NCI-H1092 (cell line): ENCODE data around the gene OR2V1.
"Not testable (repeated sequence)": the region's sequence is repeated elsewhere in the genome, so short reads cannot be mapped to it uniquely, and the experiment has no call there.

Experiments
- DNase-seq: peaks from one replicate; lab custom pipeline; 2025; lab: John Stamatoyannopoulos, UW

The OR2V1 gene

DNA sequence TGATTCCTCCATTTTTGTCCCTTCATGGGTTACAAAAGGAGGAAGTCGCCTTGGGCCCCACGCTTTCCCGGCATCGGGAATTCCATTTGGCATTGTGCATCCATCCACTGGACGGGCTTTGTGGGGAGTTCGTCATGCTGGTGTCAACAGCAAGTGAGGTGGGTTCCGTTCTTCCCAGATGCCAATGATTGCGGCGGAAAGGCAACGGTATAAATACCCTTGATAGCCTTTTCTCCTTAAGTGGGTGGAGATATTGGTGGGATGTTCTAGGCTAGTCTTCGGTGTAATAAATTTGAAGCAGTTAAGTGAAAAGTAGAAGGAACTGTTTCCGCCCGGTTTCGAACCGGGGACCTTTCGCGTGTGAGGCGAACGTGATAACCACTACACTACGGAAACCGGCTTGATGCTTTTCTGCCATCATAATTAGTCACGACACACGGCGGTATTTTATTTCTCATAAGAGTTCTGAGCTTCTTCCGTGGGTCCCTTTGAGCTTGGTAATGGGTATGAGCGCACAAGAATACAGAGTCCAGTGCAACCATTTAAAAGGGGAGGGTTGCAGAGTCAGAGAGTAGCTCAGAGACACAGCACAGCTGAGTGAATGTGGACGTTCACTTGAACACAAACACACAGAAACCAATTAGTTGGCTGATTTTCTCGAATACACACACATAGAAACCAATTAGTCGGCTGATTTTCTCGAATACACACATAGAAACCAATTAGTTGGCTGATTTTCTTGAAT is 28.9 kb downstream of the OR2V1 start:
- not testable (repeated sequence) for DNase-seq

DNA sequence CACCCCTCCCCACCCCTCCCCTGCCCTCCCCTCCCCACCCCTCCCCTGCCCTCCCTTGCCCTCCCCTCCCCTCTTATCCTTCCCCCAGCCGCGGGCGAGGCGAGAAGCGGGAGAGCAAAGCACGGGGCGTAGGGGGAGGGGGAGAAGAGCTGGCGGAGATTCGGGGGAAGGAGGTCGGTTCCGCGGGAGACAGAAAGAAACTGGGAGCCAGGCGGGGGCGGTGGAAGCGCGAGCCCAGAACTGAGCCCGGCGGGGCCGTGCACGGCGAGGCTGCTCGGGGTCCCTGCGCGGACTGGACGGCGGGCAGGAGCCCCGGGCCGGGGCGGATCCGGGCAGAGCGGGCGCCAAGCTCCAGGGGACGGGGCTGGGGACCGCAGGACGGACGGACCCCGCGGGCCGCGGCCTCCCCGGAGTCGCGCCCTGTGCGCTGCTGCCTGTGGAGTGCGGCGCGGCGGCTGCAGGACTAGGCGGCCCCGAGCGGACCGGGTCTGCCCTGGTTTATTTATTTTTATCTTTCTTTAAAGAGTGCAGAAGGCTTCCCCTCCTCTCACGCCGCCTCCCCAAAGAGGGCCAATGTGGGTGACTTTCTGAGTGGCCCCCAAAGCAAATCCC is 29.8 kb downstream of the OR2V1 start:
- DNase-seq: not testable (repeated sequence)

DNA sequence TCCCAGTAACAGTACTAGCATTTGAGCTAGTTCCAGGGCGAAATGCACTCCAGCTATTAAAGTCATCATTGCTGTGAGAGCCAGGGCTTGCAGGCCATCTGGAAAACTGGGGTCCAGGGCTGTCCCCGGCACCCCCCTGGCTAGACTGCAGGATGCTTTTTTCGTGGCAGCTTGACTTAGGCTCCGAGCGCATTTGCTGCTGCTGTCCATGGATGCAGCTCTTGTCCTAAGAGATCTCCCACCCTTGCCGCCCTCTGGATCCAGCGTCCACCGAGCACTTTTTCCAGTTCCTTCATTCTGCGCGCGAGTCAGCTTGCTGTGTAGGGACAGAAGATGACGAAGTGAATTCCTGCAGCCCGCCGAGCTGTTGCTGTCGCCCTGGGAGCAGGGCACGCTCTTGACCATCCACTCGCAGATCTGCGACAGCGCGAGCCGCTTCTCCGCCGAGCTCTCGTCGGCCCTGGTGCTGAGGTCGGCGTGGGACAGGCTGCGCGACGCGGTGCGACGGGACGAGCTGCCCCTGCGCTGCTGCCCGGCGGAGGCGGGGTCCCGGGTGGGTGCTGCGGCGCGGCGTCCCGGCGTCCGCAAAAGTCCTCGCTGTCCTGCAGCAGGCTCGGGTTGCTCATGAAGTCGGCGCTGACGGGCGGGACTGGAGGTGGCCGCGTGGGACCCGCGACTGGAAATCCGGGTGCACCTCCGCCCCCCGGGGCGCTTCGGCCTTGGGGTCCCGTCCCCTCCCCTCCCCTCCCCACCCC is 30.7 kb downstream of the OR2V1 start:
- DNase-seq: no peak

DNA sequence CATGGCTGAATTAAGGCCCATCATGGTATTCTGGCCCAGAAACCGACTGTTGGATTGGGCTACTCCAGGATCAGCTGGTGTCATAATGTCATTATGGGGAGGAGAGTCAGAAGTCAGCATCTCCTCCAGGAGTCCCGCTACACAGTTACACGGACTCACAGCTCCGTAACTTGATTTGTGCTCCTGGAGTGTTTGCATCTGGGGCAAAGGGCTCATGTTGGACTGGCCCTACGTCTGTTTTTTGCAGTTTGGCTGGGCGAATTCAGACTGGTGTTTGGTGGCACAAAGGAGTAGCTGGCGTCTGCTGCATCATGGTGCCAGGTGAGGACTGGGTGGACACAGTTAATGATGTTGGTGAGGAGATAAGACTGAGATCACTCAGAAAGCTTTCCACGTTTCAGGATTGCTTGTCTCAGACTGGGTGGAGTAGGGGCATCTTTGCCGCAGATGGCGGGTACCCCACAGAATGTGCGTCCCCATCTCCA is 31.3 kb downstream of the OR2V1 start:
- DNase-seq: no peak

DNA sequence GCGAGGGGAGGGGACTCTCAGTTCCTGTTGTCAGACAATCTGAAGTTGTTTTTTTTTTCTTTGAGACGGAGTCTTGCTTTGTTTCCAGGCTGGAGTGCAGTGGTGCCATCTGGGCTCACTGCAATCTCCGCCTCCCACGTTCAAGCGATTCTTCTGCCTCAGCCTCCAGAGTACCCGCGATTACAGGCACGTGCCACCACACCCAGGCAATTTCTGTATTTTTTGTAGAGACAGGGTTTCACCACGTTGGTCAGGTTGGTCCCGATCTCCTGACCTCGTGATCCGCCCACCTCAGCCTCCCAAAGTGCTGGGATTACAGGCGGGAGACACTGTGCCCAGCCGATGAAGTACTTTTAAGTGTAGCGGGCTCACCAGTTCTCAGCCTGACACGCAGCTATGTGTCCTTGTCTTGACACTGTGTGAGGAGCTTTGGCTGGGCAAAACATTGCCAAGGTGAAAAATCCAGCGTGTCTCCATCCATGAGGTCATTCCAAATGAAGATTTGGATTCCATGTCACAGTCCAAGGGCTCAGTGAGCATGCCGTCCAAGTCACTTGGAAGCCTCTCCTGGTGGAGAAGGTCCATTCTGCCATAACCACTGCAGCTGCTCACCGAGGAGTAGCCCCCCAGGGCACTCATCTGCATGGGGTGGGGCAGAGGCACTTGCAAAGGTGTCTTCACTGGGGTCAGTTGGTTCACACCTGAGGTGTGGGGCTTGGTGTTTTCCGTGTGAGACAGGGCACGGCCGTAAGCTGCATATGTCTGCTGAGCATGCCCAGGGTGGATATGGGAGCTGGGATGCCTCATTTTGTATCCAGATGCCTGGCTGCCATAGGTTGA is 32.0 kb downstream of the OR2V1 start:
- DNase-seq: no peak

DNA sequence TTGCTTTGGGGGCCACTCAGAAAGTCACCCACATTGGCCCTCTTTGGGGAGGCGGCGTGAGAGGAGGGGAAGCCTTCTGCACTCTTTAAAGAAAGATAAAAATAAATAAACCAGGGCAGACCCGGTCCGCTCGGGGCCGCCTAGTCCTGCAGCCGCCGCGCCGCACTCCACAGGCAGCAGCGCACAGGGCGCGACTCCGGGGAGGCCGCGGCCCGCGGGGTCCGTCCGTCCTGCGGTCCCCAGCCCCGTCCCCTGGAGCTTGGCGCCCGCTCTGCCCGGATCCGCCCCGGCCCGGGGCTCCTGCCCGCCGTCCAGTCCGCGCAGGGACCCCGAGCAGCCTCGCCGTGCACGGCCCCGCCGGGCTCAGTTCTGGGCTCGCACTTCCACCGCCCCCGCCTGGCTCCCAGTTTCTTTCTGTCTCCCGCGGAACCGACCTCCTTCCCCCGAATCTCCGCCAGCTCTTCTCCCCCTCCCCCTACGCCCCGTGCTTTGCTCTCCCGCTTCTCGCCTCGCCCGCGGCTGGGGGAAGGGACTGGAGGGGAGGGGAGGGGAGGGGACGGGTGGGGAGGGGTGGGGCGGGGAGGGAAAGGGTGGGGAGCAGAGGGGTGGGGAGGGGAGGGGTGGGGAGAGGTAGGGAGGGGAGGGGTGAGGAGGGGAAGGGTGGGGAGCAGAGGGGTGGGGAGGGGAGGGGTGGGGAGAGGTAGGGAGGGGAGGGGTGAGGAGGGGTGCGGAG is 33.0 kb downstream of the OR2V1 start:
- DNase-seq: not testable (repeated sequence)

DNA sequence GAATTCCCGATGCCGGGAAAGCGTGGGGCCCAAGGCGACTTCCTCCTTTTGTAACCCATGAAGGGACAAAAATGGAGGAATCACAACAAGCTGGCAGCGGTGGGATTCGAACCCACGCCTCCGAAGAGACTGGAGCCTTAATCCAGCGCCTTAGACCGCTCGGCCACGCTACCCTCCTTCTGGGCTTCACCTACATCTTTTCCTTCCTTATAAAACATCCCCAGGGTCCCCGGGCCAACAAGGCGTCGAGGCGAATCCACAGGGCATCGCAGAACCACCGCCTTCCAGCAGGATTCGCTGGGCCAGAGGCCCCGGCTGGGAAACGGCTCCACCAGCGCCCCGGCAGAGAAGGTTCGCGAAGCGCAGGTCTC is 33.6 kb downstream of the OR2V1 start:
- not testable (repeated sequence) for DNase-seq

DNA sequence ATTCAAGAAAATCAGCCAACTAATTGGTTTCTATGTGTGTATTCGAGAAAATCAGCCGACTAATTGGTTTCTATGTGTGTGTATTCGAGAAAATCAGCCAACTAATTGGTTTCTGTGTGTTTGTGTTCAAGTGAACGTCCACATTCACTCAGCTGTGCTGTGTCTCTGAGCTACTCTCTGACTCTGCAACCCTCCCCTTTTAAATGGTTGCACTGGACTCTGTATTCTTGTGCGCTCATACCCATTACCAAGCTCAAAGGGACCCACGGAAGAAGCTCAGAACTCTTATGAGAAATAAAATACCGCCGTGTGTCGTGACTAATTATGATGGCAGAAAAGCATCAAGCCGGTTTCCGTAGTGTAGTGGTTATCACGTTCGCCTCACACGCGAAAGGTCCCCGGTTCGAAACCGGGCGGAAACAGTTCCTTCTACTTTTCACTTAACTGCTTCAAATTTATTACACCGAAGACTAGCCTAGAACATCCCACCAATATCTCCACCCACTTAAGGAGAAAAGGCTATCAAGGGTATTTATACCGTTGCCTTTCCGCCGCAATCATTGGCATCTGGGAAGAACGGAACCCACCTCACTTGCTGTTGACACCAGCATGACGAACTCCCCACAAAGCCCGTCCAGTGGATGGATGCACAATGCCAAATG is 34.1 kb downstream of the OR2V1 start:
- DNase-seq: not testable (repeated sequence)

DNA sequence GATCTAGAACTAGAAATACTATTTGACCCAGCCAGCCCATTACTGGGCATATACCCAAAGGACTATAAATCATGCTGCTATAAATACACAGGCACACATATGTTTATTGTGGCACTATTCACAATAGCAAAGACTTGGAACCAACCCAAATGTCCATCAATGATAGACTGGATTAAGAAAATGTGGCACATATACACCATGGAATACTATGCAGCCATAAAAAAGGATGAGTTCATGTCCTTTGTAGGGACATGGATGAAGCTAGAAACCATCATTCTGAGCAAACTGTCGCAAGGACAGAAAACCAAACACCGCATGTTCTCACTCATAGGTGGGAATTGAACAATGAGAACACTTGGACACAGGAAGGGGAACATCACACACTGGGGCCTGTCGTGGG is 35.8 kb downstream of the OR2V1 start:
- not testable (repeated sequence) for DNase-seq

DNA sequence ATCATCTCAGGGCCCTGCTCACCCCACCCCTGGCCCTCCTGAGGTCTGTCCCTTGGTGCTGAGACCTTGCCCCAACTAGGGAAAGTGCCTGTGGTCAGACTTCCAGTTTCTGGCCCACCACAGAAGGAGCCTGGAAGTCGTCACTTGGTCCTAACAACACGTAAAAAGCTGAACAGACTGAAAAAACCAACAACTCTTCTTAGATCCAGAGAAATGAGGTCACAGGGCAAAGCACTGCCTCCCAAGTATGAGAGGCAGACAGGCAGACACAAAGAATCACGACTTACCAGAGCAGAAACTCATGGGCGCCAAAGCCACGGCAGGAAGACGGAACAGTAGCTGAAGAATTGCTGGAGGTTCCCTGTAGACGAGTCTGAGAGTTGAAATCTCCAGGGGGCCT is 38.5 kb downstream of the OR2V1 start:
- DNase-seq: no peak

DNA sequence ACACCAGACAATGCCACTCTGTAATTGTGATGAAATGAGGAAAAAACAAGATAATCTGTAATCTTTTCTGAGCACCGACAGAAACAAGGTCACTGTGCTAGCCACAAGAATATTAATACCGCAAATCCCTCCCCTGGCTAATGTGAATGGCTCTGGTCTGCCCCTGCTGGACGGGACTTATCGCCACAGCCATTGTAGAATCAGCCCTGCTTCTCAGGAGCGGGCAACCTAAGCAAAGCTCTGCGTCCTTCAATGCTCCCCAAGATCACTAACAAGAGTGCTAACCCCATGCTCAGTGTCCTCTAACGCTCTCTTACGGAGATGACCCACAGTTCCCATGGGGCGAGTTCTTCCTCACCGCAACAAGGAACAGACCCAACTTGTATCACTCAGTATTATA is 42.7 kb downstream of the OR2V1 start:
- no peak for DNase-seq

DNA sequence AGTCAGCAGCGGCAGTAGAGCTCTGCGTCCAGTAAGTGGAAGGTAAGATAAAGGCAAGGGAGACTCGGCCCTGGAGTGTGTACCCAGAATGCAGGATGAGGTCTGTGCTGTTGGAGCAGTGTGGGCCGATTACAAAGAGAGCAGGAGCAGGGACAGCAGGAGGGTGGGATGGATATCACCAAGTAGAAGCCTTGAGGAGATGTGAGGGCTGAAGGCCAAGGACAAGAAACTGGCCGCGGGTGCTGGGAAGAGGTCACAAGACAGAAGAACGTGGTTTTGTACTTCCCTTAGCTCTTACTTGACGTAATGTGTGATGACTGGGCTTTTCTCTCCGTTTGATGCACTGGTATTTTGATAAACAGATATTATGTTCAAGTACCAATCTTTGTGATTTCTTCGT is 43.7 kb downstream of the OR2V1 start:
- DNase-seq: no peak

DNA sequence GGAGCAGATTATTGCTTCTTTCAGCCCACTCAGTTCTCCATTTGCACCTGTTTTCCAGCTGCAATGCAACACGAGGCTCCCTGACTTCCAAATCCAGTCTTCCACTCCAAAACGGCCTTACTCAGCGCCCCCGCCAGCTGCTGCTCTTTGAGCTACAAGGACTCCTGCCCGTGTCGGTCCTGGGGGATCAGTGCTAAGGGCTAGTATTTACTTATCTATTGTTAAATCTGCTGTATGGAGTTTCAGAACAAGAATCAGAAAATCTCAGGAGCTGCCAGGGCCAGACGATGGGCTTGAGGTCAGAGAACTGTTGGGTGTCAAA is 44.1 kb downstream of the OR2V1 start:
- DNase-seq: no peak

DNA sequence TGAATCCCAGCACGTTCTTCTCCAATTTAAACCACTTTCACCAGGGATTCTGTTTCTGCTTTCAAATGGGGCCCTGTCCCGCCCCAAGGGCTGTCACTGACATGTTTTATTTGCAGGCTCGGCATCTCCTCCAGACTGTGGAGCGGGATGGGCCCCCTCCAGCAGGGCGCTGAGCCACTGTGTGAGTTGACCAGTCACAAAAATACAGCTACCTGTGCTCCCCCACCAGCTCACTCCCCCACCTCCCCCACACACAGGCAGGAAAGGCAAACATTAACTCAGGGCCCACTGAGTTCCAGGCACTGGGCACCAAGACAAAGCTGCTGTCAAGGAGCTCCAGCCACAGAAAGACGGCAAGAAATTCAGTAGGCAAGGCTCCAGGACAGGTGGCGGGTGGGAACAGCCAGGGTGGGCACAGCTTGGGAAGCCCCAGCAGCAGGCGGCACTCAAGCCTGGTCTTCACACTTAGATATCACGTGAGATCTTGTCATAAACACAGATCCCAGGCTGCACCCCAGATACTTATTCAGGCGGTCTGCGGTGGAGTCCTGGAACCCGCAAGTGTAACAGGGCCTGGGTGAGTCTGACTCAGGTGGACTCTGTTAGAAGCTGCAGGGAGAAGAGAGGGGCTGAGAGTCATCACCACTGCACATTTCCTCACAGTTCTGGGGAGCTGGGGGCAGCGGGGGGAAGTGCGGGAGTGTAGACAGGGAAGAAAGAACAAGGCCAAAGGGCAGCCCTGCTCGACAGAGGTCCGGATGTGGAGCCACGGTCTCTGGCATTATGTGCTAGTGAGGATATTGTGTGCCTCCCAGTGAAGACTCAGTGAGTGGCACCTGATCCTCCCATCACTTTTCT is 44.7 kb downstream of the OR2V1 start:
- DNase-seq: no peak

DNA sequence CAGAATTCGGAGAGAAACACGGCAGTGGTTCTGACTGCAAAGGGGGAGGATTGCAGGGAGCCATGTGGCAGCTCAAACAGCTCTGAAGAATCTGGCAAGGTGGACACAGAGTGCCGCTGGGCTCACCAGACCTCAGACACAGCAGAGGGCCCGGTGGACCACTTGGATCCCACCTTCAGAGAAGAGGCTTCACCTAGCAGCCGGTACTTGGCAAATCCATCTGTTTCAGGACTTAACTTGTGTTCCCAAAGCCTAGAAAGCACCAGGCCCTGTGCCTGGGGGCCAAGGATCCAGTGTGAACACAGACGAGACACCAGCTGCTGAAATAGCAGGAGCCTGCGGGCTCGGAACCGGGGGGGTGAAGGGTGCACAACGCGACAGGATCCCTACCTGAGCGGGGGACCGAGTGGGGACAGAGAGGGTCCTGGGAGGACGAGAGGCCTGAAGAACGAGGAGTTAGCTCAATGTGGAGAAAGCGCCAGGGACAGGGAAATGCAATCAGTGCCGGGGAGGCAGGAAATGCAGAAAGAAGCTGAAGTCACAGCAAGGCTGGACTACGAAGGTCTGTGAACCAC is 46.3 kb downstream of the OR2V1 start:
- no peak for DNase-seq

DNA sequence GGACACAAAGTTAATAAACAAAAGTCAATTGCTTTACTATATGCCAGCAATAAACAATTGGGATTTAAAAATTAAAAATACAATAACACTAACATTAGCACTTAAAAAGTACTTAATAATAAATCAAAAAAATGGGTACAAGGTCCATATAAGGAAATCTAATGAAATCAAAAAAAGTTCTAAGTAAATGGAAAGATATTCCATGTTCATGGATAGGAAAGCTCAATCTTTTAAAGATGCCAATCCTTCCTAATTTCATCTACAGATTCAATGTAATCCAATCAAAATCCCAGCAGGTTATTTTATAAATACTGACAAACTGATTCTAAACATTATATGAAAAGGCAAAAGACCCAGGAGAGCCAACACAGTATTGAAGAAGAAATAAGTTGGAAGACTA is 49.0 kb downstream of the OR2V1 start:
- DNase-seq: no peak

DNA sequence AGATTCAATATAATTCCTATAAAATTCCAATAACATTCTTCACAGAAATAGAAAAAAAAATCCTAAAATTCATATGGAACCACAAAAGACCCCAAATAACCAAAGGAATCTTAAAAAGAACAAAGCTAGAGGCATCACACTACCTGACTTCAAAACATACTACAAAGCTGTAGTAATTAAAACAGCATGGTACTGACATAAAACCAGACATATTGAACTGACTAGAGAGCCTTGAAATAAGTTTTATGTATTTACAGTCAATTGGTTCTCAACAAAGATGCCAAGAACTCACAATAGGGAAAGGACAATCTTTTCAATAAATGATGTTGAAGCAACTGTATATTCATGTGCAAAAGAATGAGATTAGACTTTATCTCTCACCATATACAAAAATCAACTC is 54.0 kb downstream of the OR2V1 start:
- no peak for DNase-seq
